Panc1 (cell line): ENCODE results near the gene HES5.
A peak's percentile ranks its signal among the peaks of the same experiment; 100 is the strongest.

Experiments used
- POLR2AphosphoS5 ChIP-seq: IDR thresholded peaks from 2 replicates; pipeline ENCODE4 v1.6.1; 2012; ENCODE audit warnings: mild to moderate bottlenecking, low read depth, low read length, moderate library complexity
- TCF7L2 ChIP-seq: IDR thresholded peaks from 2 replicates; pipeline ENCODE4 v1.6.1; 2011; ENCODE audit warnings: mild to moderate bottlenecking, low read depth, low read length, inconsistent platforms
- TF ChIP-seq, protein P1 (sequence below): fragments of 450-650 bp; IDR thresholded peaks from 2 replicates; pipeline ENCODE4 v1.5.1; 2017; ENCODE audit warnings: mild to moderate bottlenecking
- TF ChIP-seq, protein P2 (sequence below), 2 experiments: IDR thresholded peaks; 2 replicates each; pipeline ENCODE4 v1.6.1; 2011 to 2012; ENCODE audit warnings: low read depth in 2 of 2, control low read depth in 1 of 2, low read length in 1 of 2, mild to moderate bottlenecking in 1 of 2, moderate library complexity in 1 of 2; ENCODE audit not compliant: insufficient read depth in 1 of 2

DNA sequence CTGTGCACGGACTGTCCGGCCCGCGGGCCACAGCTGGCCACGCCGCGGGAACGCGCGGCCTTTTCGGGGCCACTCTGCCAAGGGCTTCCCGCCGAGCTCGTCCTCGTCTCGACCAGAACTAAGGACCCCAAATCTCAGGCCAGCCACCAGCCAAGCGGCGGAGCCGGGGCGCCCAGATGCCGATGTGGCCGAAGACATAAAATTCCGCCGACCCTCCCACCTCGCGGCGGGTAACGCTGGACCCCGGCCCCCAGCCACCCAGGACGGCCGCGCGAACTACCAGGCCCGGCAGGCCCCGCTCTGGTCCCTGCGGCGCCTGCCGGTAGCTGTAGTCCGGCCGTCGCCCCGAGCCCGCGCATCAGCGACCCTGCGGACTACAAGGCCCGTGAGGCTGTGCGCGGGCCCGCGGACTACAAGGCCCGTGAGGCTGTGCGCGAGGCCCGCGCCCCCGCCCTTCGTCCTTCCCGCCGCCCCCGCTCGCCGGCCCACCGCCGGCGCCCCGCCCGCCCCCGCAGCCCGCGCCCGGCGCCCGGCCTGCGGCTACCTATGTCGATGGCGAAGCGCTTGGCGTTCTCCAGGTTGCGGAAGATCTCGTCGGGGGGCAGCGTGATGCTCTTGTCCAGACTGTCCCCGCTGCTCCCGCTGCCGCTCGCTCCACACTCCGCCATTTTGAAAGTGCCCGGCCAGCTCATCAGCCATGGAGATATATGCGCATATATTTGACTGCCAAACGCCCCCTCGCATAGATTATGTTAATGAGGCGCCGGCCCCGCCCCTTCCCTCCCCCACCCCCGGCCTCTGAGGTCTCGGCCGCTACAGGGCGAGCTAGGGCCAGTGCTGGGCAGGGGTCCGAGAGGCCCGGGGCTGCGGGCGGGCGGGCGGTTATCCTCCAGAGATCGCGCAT, 3.9 kb downstream of the HES5 start, which contains the start of gene PANK4:
- TF ChIP-seq, protein P1, sequence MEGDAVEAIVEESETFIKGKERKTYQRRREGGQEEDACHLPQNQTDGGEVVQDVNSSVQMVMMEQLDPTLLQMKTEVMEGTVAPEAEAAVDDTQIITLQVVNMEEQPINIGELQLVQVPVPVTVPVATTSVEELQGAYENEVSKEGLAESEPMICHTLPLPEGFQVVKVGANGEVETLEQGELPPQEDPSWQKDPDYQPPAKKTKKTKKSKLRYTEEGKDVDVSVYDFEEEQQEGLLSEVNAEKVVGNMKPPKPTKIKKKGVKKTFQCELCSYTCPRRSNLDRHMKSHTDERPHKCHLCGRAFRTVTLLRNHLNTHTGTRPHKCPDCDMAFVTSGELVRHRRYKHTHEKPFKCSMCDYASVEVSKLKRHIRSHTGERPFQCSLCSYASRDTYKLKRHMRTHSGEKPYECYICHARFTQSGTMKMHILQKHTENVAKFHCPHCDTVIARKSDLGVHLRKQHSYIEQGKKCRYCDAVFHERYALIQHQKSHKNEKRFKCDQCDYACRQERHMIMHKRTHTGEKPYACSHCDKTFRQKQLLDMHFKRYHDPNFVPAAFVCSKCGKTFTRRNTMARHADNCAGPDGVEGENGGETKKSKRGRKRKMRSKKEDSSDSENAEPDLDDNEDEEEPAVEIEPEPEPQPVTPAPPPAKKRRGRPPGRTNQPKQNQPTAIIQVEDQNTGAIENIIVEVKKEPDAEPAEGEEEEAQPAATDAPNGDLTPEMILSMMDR: no peak
- TF ChIP-seq, protein P2, sequence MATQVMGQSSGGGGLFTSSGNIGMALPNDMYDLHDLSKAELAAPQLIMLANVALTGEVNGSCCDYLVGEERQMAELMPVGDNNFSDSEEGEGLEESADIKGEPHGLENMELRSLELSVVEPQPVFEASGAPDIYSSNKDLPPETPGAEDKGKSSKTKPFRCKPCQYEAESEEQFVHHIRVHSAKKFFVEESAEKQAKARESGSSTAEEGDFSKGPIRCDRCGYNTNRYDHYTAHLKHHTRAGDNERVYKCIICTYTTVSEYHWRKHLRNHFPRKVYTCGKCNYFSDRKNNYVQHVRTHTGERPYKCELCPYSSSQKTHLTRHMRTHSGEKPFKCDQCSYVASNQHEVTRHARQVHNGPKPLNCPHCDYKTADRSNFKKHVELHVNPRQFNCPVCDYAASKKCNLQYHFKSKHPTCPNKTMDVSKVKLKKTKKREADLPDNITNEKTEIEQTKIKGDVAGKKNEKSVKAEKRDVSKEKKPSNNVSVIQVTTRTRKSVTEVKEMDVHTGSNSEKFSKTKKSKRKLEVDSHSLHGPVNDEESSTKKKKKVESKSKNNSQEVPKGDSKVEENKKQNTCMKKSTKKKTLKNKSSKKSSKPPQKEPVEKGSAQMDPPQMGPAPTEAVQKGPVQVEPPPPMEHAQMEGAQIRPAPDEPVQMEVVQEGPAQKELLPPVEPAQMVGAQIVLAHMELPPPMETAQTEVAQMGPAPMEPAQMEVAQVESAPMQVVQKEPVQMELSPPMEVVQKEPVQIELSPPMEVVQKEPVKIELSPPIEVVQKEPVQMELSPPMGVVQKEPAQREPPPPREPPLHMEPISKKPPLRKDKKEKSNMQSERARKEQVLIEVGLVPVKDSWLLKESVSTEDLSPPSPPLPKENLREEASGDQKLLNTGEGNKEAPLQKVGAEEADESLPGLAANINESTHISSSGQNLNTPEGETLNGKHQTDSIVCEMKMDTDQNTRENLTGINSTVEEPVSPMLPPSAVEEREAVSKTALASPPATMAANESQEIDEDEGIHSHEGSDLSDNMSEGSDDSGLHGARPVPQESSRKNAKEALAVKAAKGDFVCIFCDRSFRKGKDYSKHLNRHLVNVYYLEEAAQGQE (IDR thresholded peaks at IDR 0.05; ENCODE audit: insufficient read depth in 1 of 2, low read depth in 2 of 2, low read length in 1 of 2): no peak
- TF ChIP-seq POLR2AphosphoS5: peak; percentile 69
- no peak for TF ChIP-seq TCF7L2
